Measurements from ENCODE around the gene CEP128. TPM values are rescaled to one million over a fixed set of nuclear protein-coding genes. Genes with fewer than 3 reads are reported as not detected.

The CEP128 gene
- total RNA-seq, 1 experiment from 2014 or later, result 2.4 TPM

GRCh38 chr14:80485764-80486163 lies 455.8 kb downstream of the CEP128 start:
- DNase-seq (ENCODE audit: low spot score), result no peak

- DNase-seq (ENCODE audit: low spot score), result no peak
Measured at GRCh38 chr14:80483331-80483730, 458.2 kb downstream of the CEP128 start.

- no peak for DNase-seq (ENCODE audit: low spot score)
Measured at GRCh38 chr14:80477388-80478160, 464.0 kb downstream of the CEP128 start.

DNA sequence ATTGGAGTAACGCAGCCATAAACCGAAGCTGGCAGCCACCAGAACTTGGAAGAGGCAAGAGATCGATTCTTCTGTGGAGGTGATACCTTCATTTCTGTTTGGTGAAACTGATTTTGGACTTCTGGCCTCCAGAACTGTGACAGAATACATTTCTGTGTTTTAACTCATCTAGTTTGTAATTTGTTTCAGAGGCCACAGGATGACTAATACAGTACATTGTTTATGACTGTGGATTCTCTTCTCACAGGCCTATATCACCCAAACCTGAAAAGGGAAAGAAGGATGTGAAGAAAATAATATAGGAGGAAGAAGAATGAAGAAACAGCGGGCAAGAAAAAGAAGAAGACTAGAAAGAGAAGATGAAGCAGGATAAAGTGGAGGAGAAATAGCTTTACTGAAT lies 466.5 kb downstream of the CEP128 start:
- DNase-seq (ENCODE audit: low spot score), result no peak

- no peak for DNase-seq (ENCODE audit: low spot score)
Measured at GRCh38 chr14:80468331-80469122, 473.0 kb downstream of the CEP128 start.

- DNase-seq (ENCODE audit: low spot score), result no peak
Measured at GRCh38 chr14:80465546-80466220, 475.9 kb downstream of the CEP128 start.

DNA sequence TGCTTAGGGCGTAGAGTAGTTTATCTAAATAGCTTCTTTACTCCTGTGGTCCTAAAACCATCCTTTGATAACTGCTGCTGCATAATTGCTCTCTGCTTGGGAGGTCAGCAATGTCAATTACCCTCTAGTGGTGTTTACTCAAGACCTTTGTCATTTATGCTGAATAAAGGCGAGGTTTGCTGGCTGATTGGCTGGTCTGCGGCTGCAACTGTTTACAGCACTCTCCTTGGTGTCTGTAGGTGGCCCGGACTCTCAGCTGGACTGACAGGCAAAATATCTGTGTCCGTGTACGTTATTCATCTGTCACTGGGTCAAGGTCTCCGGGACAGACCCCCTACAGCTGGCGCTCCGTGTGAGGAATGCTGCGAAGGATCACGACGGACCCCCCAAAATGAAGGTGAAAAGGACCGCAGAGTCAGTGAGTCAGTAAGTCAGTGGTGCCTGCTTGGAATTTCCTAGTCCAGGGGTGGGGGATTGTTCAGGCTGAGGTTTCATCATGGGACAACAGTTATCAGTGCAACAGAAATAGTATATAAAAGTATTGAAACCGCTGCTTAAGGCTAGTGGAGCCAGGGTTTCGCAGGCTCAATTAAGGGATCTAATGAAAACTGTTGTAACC lies 476.9 kb downstream of the CEP128 start:
- no peak for DNase-seq (ENCODE audit: low spot score)

DNA sequence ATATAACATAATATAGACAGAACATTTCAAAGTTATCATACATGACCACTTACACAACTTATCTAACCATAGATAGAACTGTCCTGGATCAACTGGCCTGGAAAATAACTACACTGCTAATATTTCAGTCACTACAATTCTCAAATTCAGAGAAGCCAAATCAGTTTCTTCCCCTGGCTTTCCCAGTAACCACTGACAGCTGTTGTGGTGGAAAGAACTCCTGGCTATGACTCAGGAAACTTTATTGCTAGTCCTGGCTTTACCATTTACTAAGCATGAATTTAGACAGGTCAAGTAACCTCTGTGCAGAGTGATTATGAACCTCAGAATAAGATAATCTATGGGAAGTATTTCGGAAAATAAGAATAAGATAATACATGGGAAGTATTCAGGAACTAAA lies 485.3 kb downstream of the CEP128 start:
- no peak for DNase-seq (ENCODE audit: low spot score)

- DNase-seq (ENCODE audit: low spot score), result no peak
Measured at GRCh38 chr14:80455031-80455430, 486.5 kb downstream of the CEP128 start.

- no peak for DNase-seq (ENCODE audit: low spot score)
Measured at GRCh38 chr14:80448267-80448666, 493.3 kb downstream of the CEP128 start.

GRCh38 chr14:80447392-80447791 lies 494.1 kb downstream of the CEP128 start:
- no peak for DNase-seq (ENCODE audit: low spot score)

Other genes starting within 250 kb of the CEP128 start
- not detected in 2 replicates for gene TSHR, start 13.9 kb upstream of the CEP128 start, total RNA-seq (2014; rRNA removed; shearing (Covaris generic))